Tibial nerve (tissue), 4 donors: Measurements from ENCODE around the gene LLGL1. TPM values are rescaled to one million over a fixed set of nuclear protein-coding genes. Genes with fewer than 3 reads are reported as not detected.

Experiments
- DNase-seq, 2 donors: peaks; one replicate each; pipeline ENCODE4 v3.0.0-alpha.2; 2019; ENCODE audit warnings: low spot score in 2 of 2
- H3K27ac ChIP-seq, 4 donors: fragments of 200-600 bp; sonication (generic) in 3 of 4; one replicate each; pipeline ENCODE4 v1.5.1; 2017 to 2019; ENCODE audit warnings: mild to moderate bottlenecking in 1 of 4
- H3K27me3 ChIP-seq, 2 donors: fragments of 200-600 bp; sonication (generic) in 1 of 2; one replicate each; pipeline versions ENCODE4 v1.5.1 to v1.6.0; 2017 to 2019
- H3K36me3 ChIP-seq, 3 donors: fragments of 200-600 bp; sonication (generic); one replicate each; pipeline ENCODE4 v1.5.1; 2018 to 2019
- H3K4me1 ChIP-seq, 4 donors: fragments of 200-600 bp; sonication (generic) in 3 of 4; one replicate each; pipeline ENCODE4 v1.5.1; 2017 to 2019
- H3K4me3 ChIP-seq, 4 donors: fragments of 200-600 bp; sonication (generic) in 3 of 4; one replicate each; pipeline ENCODE4 v1.5.1; 2017 to 2019; ENCODE audit warnings: mild to moderate bottlenecking in 1 of 4, moderate library complexity in 1 of 4
- H3K9me3 ChIP-seq, 4 donors: fragments of 200-600 bp; sonication (generic) in 3 of 4; one replicate each; pipeline ENCODE4 v1.5.1; 2017 to 2019
- CTCF ChIP-seq, 5 experiments: fragments of 200-600 bp in 3 of 5; fragments of 450-650 bp in 2 of 5; sonication (generic) in 3 of 5; IDR thresholded peaks; one replicate each; pipeline ENCODE4 v1.5.1; 2016 to 2019; ENCODE audit warnings: antibody characterized with exemption in 5 of 5, mild to moderate bottlenecking in 3 of 5, moderate library complexity in 2 of 5
- EP300 ChIP-seq, 2 donors: sonication (generic); formaldehyde crosslinking; IDR thresholded peaks; one replicate each; pipeline ENCODE4 v1.6.1; 2017; ENCODE audit warnings: antibody characterized with exemption in 2 of 2, mild to moderate bottlenecking in 1 of 2
- POLR2A ChIP-seq, 2 donors: fragments of 450-650 bp; IDR thresholded peaks; one replicate each; pipeline ENCODE4 v1.6.1; 2017; ENCODE audit warnings: antibody characterized with exemption in 2 of 2, mild to moderate bottlenecking in 2 of 2, moderate library complexity in 2 of 2
- WGBS, 2 donors: methylation state at CpG; one replicate each; pipeline ENCODE4 v1.1.5; 2018; 5-methylcytosine and 5-hydroxymethylcytosine counted together
- total RNA-seq, 4 donors: library from RNA; depleted of rRNA; stranded (reverse); fragments of >200 nt; gene quantifications; one replicate each; pipeline ENCODE4 v1.1.0, GENCODE V29; 2016

Gene LLGL1
- total RNA-seq, 4 donors from 2014 or later: 20.9 to 30.2 (median 27.9) TPM

- Histone ChIP-seq H3K36me3 (peaks cover 0 to 40% (median 0%) of the 10 kb centered on the region in 3 donors), H3K4me1 (peaks cover 0 to 32% (median 9%) of the 10 kb centered on the region in 4 donors), H3K9me3 (no peaks in the 10 kb centered on the region), H3K4me3 (no peak overlapping the region), H3K27me3 (no peaks in the 10 kb centered on the region), H3K27ac (peak overlapping the region in 1 of 4 donors; percentile 48)
- TF ChIP-seq CTCF (IDR thresholded peaks at IDR 0.05) (no peak), POLR2A (IDR thresholded peaks at IDR 0.05) (no peak), EP300 (IDR thresholded peaks at IDR 0.05) (no peak)
- 71 to 82% methylated on average over 9 to 11 of the region's 14 CpGs for WGBS, 2 donors
- no peak for DNase-seq
Measured at GRCh38 chr17:18230288-18231141, 5.1 kb downstream of the LLGL1 start.

- no peak for DNase-seq
- no peaks in the 10 kb centered on the region for H3K9me3 ChIP-seq
- H3K36me3 ChIP-seq: peaks cover 0 to 47% (median 0%) of the 10 kb centered on the region in 3 donors
- no peaks in the 10 kb centered on the region for H3K27me3 ChIP-seq
- peak overlapping the region in 1 of 4 donors; percentile 48 for H3K27ac ChIP-seq
- H3K4me3 ChIP-seq: no peak overlapping the region
- peaks cover 0 to 30% (median 7%) of the 10 kb centered on the region in 4 donors for H3K4me1 ChIP-seq
- WGBS, 2 donors: 52 to 64% methylated on average over 9 of the region's 9 CpGs
- TF ChIP-seq EP300 (IDR thresholded peaks at IDR 0.05) (no peak), POLR2A (IDR thresholded peaks at IDR 0.05) (no peak), CTCF (IDR thresholded peaks at IDR 0.05) (no peak)
Measured at GRCh38 chr17:18231164-18231563, 5.7 kb downstream of the LLGL1 start.

- DNase-seq: no peak
- whole genome bisulfite sequencing, 2 donors: 92% methylated on average over 17 to 20 of the region's 22 CpGs
- no peak for TF ChIP-seq POLR2A (IDR thresholded peaks at IDR 0.05)
- no peaks in the 10 kb centered on the region for H3K27me3 ChIP-seq
- H3K36me3 ChIP-seq: peaks cover 0 to 75% (median 0%) of the 10 kb centered on the region in 3 donors
- H3K4me1 ChIP-seq: peaks cover 0 to 4% (median 0%) of the 10 kb centered on the region in 4 donors
- H3K9me3 ChIP-seq: no peaks in the 10 kb centered on the region
- no peak overlapping the region for H3K27ac ChIP-seq
- no peak overlapping the region for H3K4me3 ChIP-seq
Measured at GRCh38 chr17:18233803-18234518, 8.5 kb downstream of the LLGL1 start.

GRCh38 chr17:18234853-18235380, 9.5 kb downstream of the LLGL1 start:
- TF ChIP-seq EP300 (IDR thresholded peaks at IDR 0.05): no peak
- TF ChIP-seq CTCF (IDR thresholded peaks at IDR 0.05): no peak
- no peak for TF ChIP-seq POLR2A (IDR thresholded peaks at IDR 0.05)
- H3K9me3 ChIP-seq: no peaks in the 10 kb centered on the region
- no peaks in the 10 kb centered on the region for H3K27me3 ChIP-seq
- H3K4me1 ChIP-seq: no peaks in the 10 kb centered on the region
- no peak for DNase-seq
- H3K27ac ChIP-seq: no peak overlapping the region
- 93 to 96% methylated on average over 20 to 22 of the region's 22 CpGs for WGBS, 2 donors
- H3K36me3 ChIP-seq: peaks cover 0 to 84% (median 0%) of the 10 kb centered on the region in 3 donors
- no peak overlapping the region for H3K4me3 ChIP-seq

GRCh38 chr17:18235743-18236256, 10.4 kb downstream of the LLGL1 start:
- peak overlapping the region in 1 of 4 donors; percentile 52 for H3K27ac ChIP-seq
- H3K27me3 ChIP-seq: no peaks in the 10 kb centered on the region
- TF ChIP-seq POLR2A (IDR thresholded peaks at IDR 0.05): no peak
- TF ChIP-seq CTCF (IDR thresholded peaks at IDR 0.05): no peak
- no peak for TF ChIP-seq EP300 (IDR thresholded peaks at IDR 0.05)
- 61 to 72% methylated on average over 7 to 14 of the region's 14 CpGs for WGBS, 2 donors
- no peak for DNase-seq
- H3K4me1 ChIP-seq: no peaks in the 10 kb centered on the region
- H3K36me3 ChIP-seq: peaks cover 0 to 93% (median 0%) of the 10 kb centered on the region in 3 donors
- no peaks in the 10 kb centered on the region for H3K9me3 ChIP-seq
- no peak overlapping the region for H3K4me3 ChIP-seq
